Smooth muscle cell (in vitro differentiated cells): ENCODE results near the gene SIGLEC1. TPM values are rescaled to one million over a fixed set of nuclear protein-coding genes. Genes with fewer than 3 reads are reported as not detected.

Experiments
- DNase-seq: peaks from one replicate; lab custom pipeline; 2025; ENCODE audit not compliant: unreplicated experiment; lab: John Stamatoyannopoulos, UW
- H2AFZ ChIP-seq: fragments of 200-600 bp; sonication (generic); 2 replicates; pipeline ENCODE4 v1.6.0; 2016; ENCODE audit warnings: antibody characterized with exemption, low read depth, mild to moderate bottlenecking
- H3F3A ChIP-seq: fragments of 200-600 bp; sonication (generic); 2 replicates; pipeline ENCODE4 v1.6.0; 2017; ENCODE audit warnings: antibody characterized with exemption, low read depth
- H3K27ac ChIP-seq: fragments of 200-600 bp; sonication (generic); 2 replicates; pipeline ENCODE4 v1.5.1; 2016; ENCODE audit warnings: low read depth, mild to moderate bottlenecking
- H3K27me3 ChIP-seq: fragments of 200-600 bp; sonication (generic); 2 replicates; pipeline ENCODE4 v1.6.1; 2016; ENCODE audit warnings: low read depth, mild to moderate bottlenecking
- H3K36me3 ChIP-seq: fragments of 200-600 bp; sonication (generic); 2 replicates; pipeline ENCODE4 v1.5.1; 2016; ENCODE audit warnings: low read depth
- H3K4me1 ChIP-seq: fragments of 200-600 bp; sonication (generic); 2 replicates; pipeline ENCODE4 v1.5.1; 2016; ENCODE audit warnings: low read depth
- H3K4me2 ChIP-seq: fragments of 200-600 bp; sonication (generic); 2 replicates; pipeline ENCODE4 v1.6.0; 2016; ENCODE audit warnings: mild to moderate bottlenecking
- H3K4me3 ChIP-seq: fragments of 200-600 bp; sonication (generic); 2 replicates; pipeline ENCODE4 v1.5.1; 2016; ENCODE audit warnings: mild to moderate bottlenecking
- H3K79me2 ChIP-seq: fragments of 200-600 bp; sonication (generic); 2 replicates; pipeline ENCODE4 v1.6.0; 2016; ENCODE audit warnings: low read depth, mild to moderate bottlenecking
- H3K9ac ChIP-seq: fragments of 200-600 bp; sonication (generic); 2 replicates; pipeline ENCODE4 v1.6.0; 2016; ENCODE audit warnings: low read depth
- H3K9me3 ChIP-seq: fragments of 200-600 bp; sonication (generic); replicated peaks from 2 replicates; pipeline ENCODE4 v1.5.1; 2016; ENCODE audit warnings: low read depth
- H4K20me1 ChIP-seq: fragments of 200-600 bp; sonication (generic); 2 replicates; pipeline ENCODE4 v1.6.0; 2016; ENCODE audit warnings: low read depth
- CTCF ChIP-seq: fragments of 200-600 bp; sonication (generic); IDR thresholded peaks from 2 replicates; pipeline ENCODE4 v1.5.1; 2017; ENCODE audit warnings: borderline replicate concordance, mild to moderate bottlenecking, antibody characterized with exemption; ENCODE audit not compliant: insufficient read depth, poor library complexity, severe bottlenecking
- WGBS: methylation state at CpG from one replicate; pipeline ENCODE4 v1.1.7; 2016; ENCODE audit warnings: low lambda C conversion rate; 5-methylcytosine and 5-hydroxymethylcytosine counted together
- polyA plus RNA-seq: library from polyadenylated mRNA; unstranded; fragments of >200 nt; fragmentation: Nextera tagmentation; extraction: Ambion mirVana; gene quantifications from 2 replicates; pipeline ENCODE4 v1.2.1, GENCODE V29; 2016
- total RNA-seq: library from RNA; depleted of rRNA; stranded (reverse); fragments of >200 nt; gene quantifications from 2 replicates; pipeline ENCODE4 v1.2.3, GENCODE V29; 2014

SIGLEC1 gene
- total and polyA plus RNA-seq, 2 experiments from 2014 or later = not detected

GRCh38 chr20:3752386-3752759 is 40.0 kb upstream of the SIGLEC1 start:
- DNase-seq = no peak
- WGBS = 22% methylated on average over 13 of the region's 13 CpGs
- Histone ChIP-seq H3K4me1 (peaks cover 5% of the 10 kb centered on the region), H3K36me3 (no peaks in the 10 kb centered on the region), H3K27me3 (peaks cover 42% of the 10 kb centered on the region), H3K27ac (no peak overlapping the region), H3K4me2 (peak overlapping the region; percentile 95), H3K79me2 (no peaks in the 10 kb centered on the region), H2AFZ (peak overlapping the region; percentile 54), H3K9me3 (no peaks in the 10 kb centered on the region), H4K20me1 (peaks cover 7% of the 10 kb centered on the region), H3K4me3 (peak overlapping the region; percentile 51), H3K9ac (no peak overlapping the region), H3F3A (peaks cover 2% of the 10 kb centered on the region)
- no peak for TF ChIP-seq CTCF

- H3K4me2 ChIP-seq = peak overlapping the region; percentile 95
Measured at GRCh38 chr20:3751675-3752385, 39.4 kb upstream of the SIGLEC1 start.

GRCh38 chr20:3751305-3751674 is 38.9 kb upstream of the SIGLEC1 start:
- no peak for DNase-seq
- Histone ChIP-seq H3K27me3 (peaks cover 43% of the 10 kb centered on the region), H3K4me3 (peak overlapping the region; percentile 51), H3K9me3 (no peaks in the 10 kb centered on the region), H3K4me2 (peak overlapping the region; percentile 95), H3F3A (peaks cover 2% of the 10 kb centered on the region), H3K4me1 (peaks cover 5% of the 10 kb centered on the region), H4K20me1 (peaks cover 7% of the 10 kb centered on the region), H3K9ac (no peak overlapping the region), H3K36me3 (no peaks in the 10 kb centered on the region), H2AFZ (no peak overlapping the region), H3K27ac (no peak overlapping the region), H3K79me2 (no peaks in the 10 kb centered on the region)
- peak; percentile 30 for TF ChIP-seq CTCF
- 22% methylated on average over 30 of the region's 31 CpGs for WGBS

More at GRCh38 chr20:3751675-3752385, 39.4 kb upstream of the SIGLEC1 start:
- Histone ChIP-seq H3K79me2 (no peaks in the 10 kb centered on the region), H3K36me3 (no peaks in the 10 kb centered on the region), H3K9me3 (no peaks in the 10 kb centered on the region), H3K9ac (no peak overlapping the region), H4K20me1 (peaks cover 7% of the 10 kb centered on the region), H3K4me3 (peak overlapping the region; percentile 51), H3K27me3 (peaks cover 43% of the 10 kb centered on the region), H3K4me1 (peaks cover 5% of the 10 kb centered on the region), H2AFZ (peak overlapping the region; percentile 54), H3K27ac (no peak overlapping the region), H3F3A (peaks cover 2% of the 10 kb centered on the region)
- 2% methylated on average over 76 of the region's 95 CpGs for WGBS
- no peak for TF ChIP-seq CTCF
- DNase-seq = peak; percentile 14
